T-cell (primary cell): ENCODE data around the gene SRGN. TPM values are rescaled to one million over a fixed set of nuclear protein-coding genes. Genes with fewer than 3 reads are reported as not detected.
A peak's percentile ranks its signal among the peaks of the same experiment; 100 is the strongest.

Experiments
- ATAC-seq, 4 experiments: fragments of 200-7000 bp in 3 of 4; fragments of 150-1000 bp in 1 of 4; cut with Tn5 transposase; replicated peaks in 1 of 4; 1 replicate in 3 of 4; 2 replicates in 1 of 4; pipeline ENCODE4 v1.10.0; 2021; ENCODE audit warnings: moderate library complexity in 3 of 4, mild to moderate bottlenecking in 2 of 4, moderate number of reproducible peaks in 1 of 4
- CTCF ChIA-PET, 2 donors: fragments of 300-600 bp; sonication (Branson Sonifier 250); formaldehyde crosslinking; loops; one replicate each; lab custom pipeline; 2022; ENCODE audit warnings: antibody characterized with exemption in 2 of 2; lab: Charles Lee
- POLR2A ChIA-PET, 2 donors: fragments of 300-600 bp; sonication (Branson Sonifier 250); formaldehyde crosslinking; loops; one replicate each; lab custom pipeline; 2022; ENCODE audit warnings: antibody characterized with exemption in 2 of 2; lab: Charles Lee
- DNase-seq, 35 experiments: peaks; one replicate each; pipeline versions ENCODE4 v3.0.0 to v3.0.0-alpha.2; 2013 to 2023
- H3K27ac ChIP-seq: one replicate; pipeline ENCODE4 v1.5.1; 2013; ENCODE audit warnings: low read length
- H3K27me3 ChIP-seq, 2 experiments: replicated peaks in 1 of 2; 1 replicate in 1 of 2; 2 replicates in 1 of 2; pipeline versions ENCODE4 v1.6.1 to v1.7.0; 2013; ENCODE audit warnings: low read length in 1 of 2, mixed read lengths in 1 of 2; ENCODE audit not compliant: control insufficient read depth in 2 of 2, insufficient read depth in 2 of 2; ENCODE audit errors: extremely low read depth in 1 of 2
- H3K36me3 ChIP-seq, 2 donors: 1 replicate in 1 of 2; 2 replicates in 1 of 2; pipeline versions ENCODE4 v1.6.1 to v1.7.0; 2013; ENCODE audit warnings: low read length in 1 of 2; ENCODE audit not compliant: control insufficient read depth in 2 of 2, insufficient read depth in 1 of 2; ENCODE audit errors: extremely low read depth in 1 of 2
- H3K4me1 ChIP-seq, 2 experiments: 1 replicate in 1 of 2; 2 replicates in 1 of 2; pipeline versions ENCODE4 v1.6.1 to v1.7.0; 2013; ENCODE audit warnings: low read length in 2 of 2, mixed read lengths in 1 of 2; ENCODE audit not compliant: insufficient read depth in 2 of 2, control insufficient read depth in 1 of 2; ENCODE audit errors: extremely low read depth in 1 of 2
- H3K4me3 ChIP-seq, 2 donors: 1 replicate in 1 of 2; 2 replicates in 1 of 2; pipeline versions ENCODE4 v1.5.1 to v1.7.0; 2013; ENCODE audit warnings: mild to moderate bottlenecking in 2 of 2, low read length in 1 of 2, moderate library complexity in 1 of 2; ENCODE audit not compliant: control insufficient read depth in 1 of 2; ENCODE audit errors: extremely low read depth in 1 of 2
- H3K9me3 ChIP-seq: 2 replicates; pipeline ENCODE4 v1.7.0; 2013
- H3K27ac Mint-ChIP-seq, 2 donors: one replicate each; pipeline ENCODE4 v1.8.0; 2020 to 2021; ENCODE audit warnings: mild to moderate bottlenecking in 2 of 2, mixed read lengths in 2 of 2
- H3K27me3 Mint-ChIP-seq, 2 donors: one replicate each; pipeline ENCODE4 v1.8.0; 2021 to 2022; ENCODE audit warnings: mixed read lengths in 2 of 2
- H3K36me3 Mint-ChIP-seq: one replicate; pipeline ENCODE4 v1.8.0; 2021; ENCODE audit warnings: mixed read lengths
- H3K4me1 Mint-ChIP-seq, 3 donors: one replicate each; pipeline ENCODE4 v1.8.0; 2020 to 2022; ENCODE audit warnings: mixed read lengths in 3 of 3, mild to moderate bottlenecking in 1 of 3
- H3K4me3 Mint-ChIP-seq, 3 donors: one replicate each; pipeline ENCODE4 v1.8.0; 2020 to 2022; ENCODE audit warnings: mild to moderate bottlenecking in 3 of 3, mixed read lengths in 3 of 3, moderate library complexity in 3 of 3
- H3K9me3 Mint-ChIP-seq, 3 donors: one replicate each; pipeline ENCODE4 v1.8.0; 2020 to 2022; ENCODE audit warnings: mixed read lengths in 3 of 3
- WGBS: methylation state at CpG from one replicate; pipeline ENCODE4 v1.1.5; 2013; ENCODE audit warnings: missing lambda C conversion rate; ENCODE audit not compliant: insufficient coverage; 5-methylcytosine and 5-hydroxymethylcytosine counted together
- total RNA-seq, 35 experiments: library from RNA in 6 of 35; stranded (reverse) in 6 of 35; fragments of 120-200 nt in 1 of 35; gene quantifications; one replicate each; pipeline versions ENCODE4 v1.2.1 to v1.2.4 and lab custom pipeline; 2013 to 2026

The SRGN gene
- total RNA-seq, 5 donors from 2014 or later (not counting 1 experiment from before 2014, with no cell fraction given), result 91.4 to 271 (median 137) TPM

GRCh38 chr10:69089638-69090599, 2.0 kb downstream of the SRGN start:
- Mint-ChIP-seq H3K27ac (peak overlapping the region; percentile 95), H3K27me3 (no peaks in the 10 kb centered on the region), H3K36me3 (peaks cover 17% of the 10 kb centered on the region), H3K9me3 (no peaks in the 10 kb centered on the region), H3K4me3 (peak overlapping the region; percentile 79 to 92 (median 86)), H3K4me1 (peaks cover 70 to 73% (median 72%) of the 10 kb centered on the region in 3 donors)
- 12% methylated on average over 9 of the region's 16 CpGs for WGBS
- peaks cover 43 to 58% of the 10 kb centered on the region in 2 experiments for H3K4me1 ChIP-seq
- no peaks in the 10 kb centered on the region for H3K36me3 ChIP-seq
- CTCF ChIA-PET, result interaction anchor here in 1 of 2 donors (0.7 to 7.9 kb wide), 4 partner anchors 46 to 112 kb away, joined by 4 to 98 read pairs (median 6); no protein-coding TSS in a partner anchor
- DNase-seq (peak in 34 of 35 experiments; percentile 46 to 93 (median 84)), ATAC-seq (peak; percentile 40 to 78 (median 58))
- POLR2A ChIA-PET, result interaction anchor here (0.5 to 1.4 kb wide), 5 partner anchors 15 to 36 kb away, joined by 3 to 5 read pairs (median 3); no protein-coding TSS in a partner anchor
- peak overlapping the region; percentile 40 to 59 for H3K4me3 ChIP-seq
- H3K27me3 ChIP-seq, result no peaks in the 10 kb centered on the region
- H3K9me3 ChIP-seq, result no peaks in the 10 kb centered on the region
- H3K27ac ChIP-seq, result peak overlapping the region; percentile 98

GRCh38 chr10:69090685-69091084, 2.8 kb downstream of the SRGN start:
- Mint-ChIP-seq H3K36me3 (peaks cover 17% of the 10 kb centered on the region), H3K27ac (peak overlapping the region; percentile 95), H3K9me3 (no peaks in the 10 kb centered on the region), H3K4me1 (peaks cover 65 to 72% (median 66%) of the 10 kb centered on the region in 3 donors), H3K27me3 (no peaks in the 10 kb centered on the region), H3K4me3 (peak overlapping the region; percentile 79 to 92 (median 86))
- Histone ChIP-seq H3K36me3 (no peaks in the 10 kb centered on the region), H3K4me3 (peak overlapping the region in 1 of 2 donors; percentile 59), H3K9me3 (no peaks in the 10 kb centered on the region), H3K27me3 (no peaks in the 10 kb centered on the region), H3K4me1 (peaks cover 43 to 62% of the 10 kb centered on the region in 2 experiments), H3K27ac (peak overlapping the region; percentile 98)
- ChIA-PET CTCF (interaction anchor here in 1 of 2 donors (0.6 to 7.9 kb wide), 2 partner anchors 11 to 85 kb away, joined by 5 to 98 read pairs; no protein-coding TSS in a partner anchor), POLR2A (interaction anchor here (0.5 to 1.9 kb wide), 6 partner anchors 15 to 102 kb away, joined by 3 to 14 read pairs (median 5); no protein-coding TSS in a partner anchor)
- WGBS, result no CpG with 5 or more reads among the region's 1 CpG
- DNase-seq, result no peak
- no peak for ATAC-seq

- ChIA-PET POLR2A (interaction anchor here (0.6 to 1.9 kb wide), 7 partner anchors 14 to 102 kb away, joined by 3 to 14 read pairs (median 4); no protein-coding TSS in a partner anchor), CTCF (interaction anchor here (0.6 to 7.9 kb wide), 5 partner anchors 10 to 86 kb away, joined by 4 to 98 read pairs (median 5); no protein-coding TSS in a partner anchor)
- Histone ChIP-seq H3K27ac (peak overlapping the region; percentile 98), H3K36me3 (peaks cover 0 to 3% of the 10 kb centered on the region in 2 donors), H3K4me1 (peaks cover 40 to 63% of the 10 kb centered on the region in 2 experiments), H3K27me3 (no peaks in the 10 kb centered on the region), H3K9me3 (no peaks in the 10 kb centered on the region), H3K4me3 (peak overlapping the region; percentile 15 to 59)
- no CpG with 5 or more reads among the region's 8 CpGs for WGBS
- H3K4me3 Mint-ChIP-seq, result peak overlapping the region; percentile 79 to 92 (median 86)
- H3K4me1 Mint-ChIP-seq, result peaks cover 60 to 69% (median 65%) of the 10 kb centered on the region in 3 donors
- H3K36me3 Mint-ChIP-seq, result peaks cover 17% of the 10 kb centered on the region
- no peaks in the 10 kb centered on the region for H3K9me3 Mint-ChIP-seq
- ATAC-seq (no peak), DNase-seq (peak in 1 of 35 experiments; percentile 36)
- peak overlapping the region; percentile 95 for H3K27ac Mint-ChIP-seq
- H3K27me3 Mint-ChIP-seq, result no peaks in the 10 kb centered on the region
Measured at GRCh38 chr10:69091143-69091651, 3.3 kb downstream of the SRGN start.

GRCh38 chr10:69092959-69093850, 5.3 kb downstream of the SRGN start:
- peak overlapping the region; percentile 17 to 59 (median 46) for H3K4me3 Mint-ChIP-seq
- no peaks in the 10 kb centered on the region for H3K9me3 Mint-ChIP-seq
- no peaks in the 10 kb centered on the region for H3K27me3 ChIP-seq
- peaks cover 47 to 69% (median 64%) of the 10 kb centered on the region in 3 donors for H3K4me1 Mint-ChIP-seq
- peaks cover 10 to 11% of the 10 kb centered on the region in 2 donors for H3K36me3 ChIP-seq
- peak overlapping the region; percentile 88 for H3K27ac Mint-ChIP-seq
- no peaks in the 10 kb centered on the region for H3K9me3 ChIP-seq
- DNase-seq (peak; percentile 49 to 94 (median 79)), ATAC-seq (peak; percentile 38 to 73 (median 64))
- no peak overlapping the region for H3K4me3 ChIP-seq
- peaks cover 23% of the 10 kb centered on the region for H3K36me3 Mint-ChIP-seq
- ChIA-PET CTCF (interaction anchor here (0.6 to 7.9 kb wide), 19 partner anchors 11 to 137 kb away, joined by 3 to 98 read pairs (median 4); partner anchors contain the start of gene KIFBP (in 1 of the 2)), POLR2A (interaction anchor here (0.5 to 1.7 kb wide), 7 partner anchors 8 to 134 kb away, joined by 4 to 8 read pairs (median 5); no protein-coding TSS in a partner anchor)
- H3K4me1 ChIP-seq, result peaks cover 31 to 57% of the 10 kb centered on the region in 2 experiments
- H3K27me3 Mint-ChIP-seq, result no peaks in the 10 kb centered on the region
- WGBS, result 43% methylated on average over 10 of the region's 17 CpGs
- peak overlapping the region; percentile 98 for H3K27ac ChIP-seq

GRCh38 chr10:69093933-69094332, 6.0 kb downstream of the SRGN start:
- peak overlapping the region; percentile 98 for H3K27ac ChIP-seq

More at GRCh38 chr10:69093933-69094332, 6.0 kb downstream of the SRGN start:
- H3K27ac Mint-ChIP-seq, result peak overlapping the region in 1 of 2 donors; percentile 88
- no peak overlapping the region for H3K4me3 Mint-ChIP-seq
- H3K9me3 ChIP-seq, result no peaks in the 10 kb centered on the region
- DNase-seq (no peak), ATAC-seq (no peak)
- no peak overlapping the region for H3K4me3 ChIP-seq
- peaks cover 44 to 67% (median 62%) of the 10 kb centered on the region in 3 donors for H3K4me1 Mint-ChIP-seq
- H3K9me3 Mint-ChIP-seq, result no peaks in the 10 kb centered on the region
- peaks cover 28 to 57% of the 10 kb centered on the region in 2 experiments for H3K4me1 ChIP-seq
- CTCF ChIA-PET, result interaction anchor here (0.7 to 7.9 kb wide), 13 partner anchors 11 to 88 kb away, joined by 3 to 98 read pairs (median 4); no protein-coding TSS in a partner anchor
- H3K36me3 ChIP-seq, result peaks cover 10 to 17% of the 10 kb centered on the region in 2 donors
- POLR2A ChIA-PET, result interaction anchor here (0.5 to 1.7 kb wide), 7 partner anchors 15 to 138 kb away, joined by 3 to 6 read pairs (median 4); partner anchors contain the start of gene DDX21 (in 1 of the 2)
- no peaks in the 10 kb centered on the region for H3K27me3 ChIP-seq
- no peaks in the 10 kb centered on the region for H3K27me3 Mint-ChIP-seq
- 100% methylated on average over 1 of the region's 1 CpG for WGBS
- H3K36me3 Mint-ChIP-seq, result peaks cover 24% of the 10 kb centered on the region
